Astrocyte (in vitro differentiated cells and primary cell): ENCODE data around the gene TEX51. TPM values are rescaled to one million over a fixed set of nuclear protein-coding genes. Genes with fewer than 3 reads are reported as not detected.

ENCODE experiments used
- DNase-seq: peaks from one replicate; pipeline ENCODE4 v3.0.0-alpha.2; 2010; ENCODE audit warnings: low read depth
- FAIRE-seq: peaks from 2 replicates; lab custom pipeline; 2011; peaks lifted over from hg19 to GRCh38; lab: Jason Lieb, UNC
- H2AFZ ChIP-seq: 2 replicates; pipeline ENCODE4 v1.6.0; 2012; ENCODE audit warnings: low read depth, low read length, inconsistent platforms
- H3K27ac ChIP-seq: 2 replicates; pipeline ENCODE4 v1.5.1; 2011; ENCODE audit warnings: low read depth, low read length, inconsistent platforms
- H3K27me3 ChIP-seq: 2 replicates; pipeline ENCODE4 v1.6.0; 2011; ENCODE audit warnings: low read length, inconsistent platforms; ENCODE audit not compliant: insufficient read depth
- H3K36me3 ChIP-seq: 2 replicates; pipeline ENCODE4 v1.5.1; 2011; ENCODE audit warnings: low read length, inconsistent platforms; ENCODE audit not compliant: insufficient read depth
- H3K4me1 ChIP-seq: 2 replicates; pipeline ENCODE4 v1.5.1; 2011; ENCODE audit warnings: low read length, inconsistent platforms; ENCODE audit not compliant: insufficient read depth
- H3K4me2 ChIP-seq: 2 replicates; pipeline ENCODE4 v1.6.0; 2012; ENCODE audit warnings: low read length, inconsistent platforms
- H3K4me3 ChIP-seq: 2 replicates; pipeline ENCODE4 v1.5.1; 2011; ENCODE audit warnings: low read depth, mild to moderate bottlenecking, low read length, inconsistent platforms; ENCODE audit not compliant: insufficient read depth
- H3K79me2 ChIP-seq: 2 replicates; pipeline ENCODE4 v1.6.0; 2012; ENCODE audit warnings: mild to moderate bottlenecking, low read length, inconsistent platforms; ENCODE audit not compliant: insufficient read depth
- H3K9ac ChIP-seq: 2 replicates; pipeline ENCODE4 v1.6.0; 2012; ENCODE audit warnings: mild to moderate bottlenecking, low read length, inconsistent platforms
- H3K9me3 ChIP-seq: 2 replicates; pipeline ENCODE4 v1.5.1; 2012; ENCODE audit warnings: low read depth, mild to moderate bottlenecking, low read length, inconsistent platforms; ENCODE audit not compliant: insufficient read depth
- H4K20me1 ChIP-seq: 2 replicates; pipeline ENCODE4 v1.6.0; 2012; ENCODE audit warnings: low read length, inconsistent platforms; ENCODE audit not compliant: insufficient read depth
- H3K27ac Mint-ChIP-seq: one replicate; pipeline ENCODE4 v1.8.0; 2021; ENCODE audit warnings: mild to moderate bottlenecking, mixed read lengths; ENCODE audit not compliant: unreplicated experiment
- H3K27me3 Mint-ChIP-seq: one replicate; pipeline ENCODE4 v1.8.0; 2021; ENCODE audit warnings: low read depth, mixed read lengths; ENCODE audit not compliant: unreplicated experiment
- H3K36me3 Mint-ChIP-seq: one replicate; pipeline ENCODE4 v1.8.0; 2021; ENCODE audit warnings: low read depth, mixed read lengths; ENCODE audit not compliant: unreplicated experiment
- H3K4me1 Mint-ChIP-seq: one replicate; pipeline ENCODE4 v1.8.0; 2021; ENCODE audit warnings: low read depth, mixed read lengths; ENCODE audit not compliant: unreplicated experiment
- H3K4me3 Mint-ChIP-seq: one replicate; pipeline ENCODE4 v1.8.0; 2021; ENCODE audit warnings: mild to moderate bottlenecking, moderate library complexity, mixed read lengths; ENCODE audit not compliant: unreplicated experiment
- H3K9me3 Mint-ChIP-seq: one replicate; pipeline ENCODE4 v1.8.0; 2021; ENCODE audit warnings: mild to moderate bottlenecking, mixed read lengths; ENCODE audit not compliant: unreplicated experiment
- EZH2 ChIP-seq: IDR thresholded peaks from 2 replicates; pipeline ENCODE4 v1.6.1; 2012; ENCODE audit warnings: mild to moderate bottlenecking, low read length, inconsistent platforms; ENCODE audit not compliant: insufficient read depth
- total RNA-seq: library from RNA; stranded (reverse); gene quantifications from 2 replicates; pipeline ENCODE4 v1.2.1, GENCODE V29; 2021
- TF ChIP-seq, protein P1 (sequence below): IDR thresholded peaks from 2 replicates; pipeline ENCODE4 v1.5.1; 2011; ENCODE audit warnings: low read depth, mild to moderate bottlenecking, inconsistent platforms, low read length, moderate library complexity; ENCODE audit not compliant: insufficient read depth

The TEX51 gene
- total RNA-seq, 1 donor from 2014 or later, result not detected

DNA sequence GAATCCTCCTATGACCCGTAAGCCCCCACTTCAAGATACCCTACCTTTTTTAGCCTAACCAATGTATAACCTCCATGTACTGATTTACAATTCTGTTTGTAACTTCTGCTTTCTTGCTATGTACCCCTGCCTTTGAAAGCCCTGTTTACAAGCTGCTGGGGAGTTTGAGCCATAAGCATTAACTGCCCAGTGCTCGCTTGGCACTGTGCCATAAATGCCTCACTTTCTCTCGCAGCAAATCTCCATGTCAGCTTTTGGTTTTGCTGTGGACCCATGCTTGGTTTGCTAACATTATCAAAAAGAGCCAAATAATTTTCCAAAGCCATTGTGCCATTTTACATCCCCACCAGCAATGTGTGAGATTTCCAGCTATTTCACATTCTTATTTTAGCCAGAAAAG, 51.8 kb downstream of the TEX51 start:
- Mint-ChIP-seq H3K4me3 (no peak overlapping the region), H3K4me1 (peaks cover 8% of the 10 kb centered on the region), H3K27me3 (peaks cover 8% of the 10 kb centered on the region), H3K27ac (no peak overlapping the region), H3K9me3 (peaks cover 2% of the 10 kb centered on the region), H3K36me3 (no peaks in the 10 kb centered on the region)
- Histone ChIP-seq H3K9me3 (no peaks in the 10 kb centered on the region), H3K4me2 (no peak overlapping the region), H3K79me2 (no peaks in the 10 kb centered on the region), H3K36me3 (no peaks in the 10 kb centered on the region), H3K9ac (no peak overlapping the region), H3K4me1 (no peaks in the 10 kb centered on the region), H3K27ac (no peak overlapping the region), H4K20me1 (no peaks in the 10 kb centered on the region), H3K27me3 (no peaks in the 10 kb centered on the region), H2AFZ (no peak overlapping the region), H3K4me3 (no peak overlapping the region)
- FAIRE-seq, result no peak
- no peak for TF ChIP-seq EZH2
- TF ChIP-seq, protein P1, sequence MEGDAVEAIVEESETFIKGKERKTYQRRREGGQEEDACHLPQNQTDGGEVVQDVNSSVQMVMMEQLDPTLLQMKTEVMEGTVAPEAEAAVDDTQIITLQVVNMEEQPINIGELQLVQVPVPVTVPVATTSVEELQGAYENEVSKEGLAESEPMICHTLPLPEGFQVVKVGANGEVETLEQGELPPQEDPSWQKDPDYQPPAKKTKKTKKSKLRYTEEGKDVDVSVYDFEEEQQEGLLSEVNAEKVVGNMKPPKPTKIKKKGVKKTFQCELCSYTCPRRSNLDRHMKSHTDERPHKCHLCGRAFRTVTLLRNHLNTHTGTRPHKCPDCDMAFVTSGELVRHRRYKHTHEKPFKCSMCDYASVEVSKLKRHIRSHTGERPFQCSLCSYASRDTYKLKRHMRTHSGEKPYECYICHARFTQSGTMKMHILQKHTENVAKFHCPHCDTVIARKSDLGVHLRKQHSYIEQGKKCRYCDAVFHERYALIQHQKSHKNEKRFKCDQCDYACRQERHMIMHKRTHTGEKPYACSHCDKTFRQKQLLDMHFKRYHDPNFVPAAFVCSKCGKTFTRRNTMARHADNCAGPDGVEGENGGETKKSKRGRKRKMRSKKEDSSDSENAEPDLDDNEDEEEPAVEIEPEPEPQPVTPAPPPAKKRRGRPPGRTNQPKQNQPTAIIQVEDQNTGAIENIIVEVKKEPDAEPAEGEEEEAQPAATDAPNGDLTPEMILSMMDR, result no peak
- DNase-seq, result no peak

Other genes starting within 250 kb of the TEX51 start
- gene GYPC, start 242.7 kb upstream of the TEX51 start, total RNA-seq, result 26.5 and 29.3 TPM in 2 replicates
- gene BIN1, start 208.3 kb downstream of the TEX51 start, total RNA-seq, result 50.2 and 51.0 TPM in 2 replicates